Neuronal stem cell (in vitro differentiated cells): ENCODE data around the gene SLC28A3.

ENCODE experiments used
- DNase-seq: peaks from one replicate; pipeline ENCODE4 v3.0.0-alpha.2; 2013; ENCODE audit warnings: low spot score
- H2AFZ ChIP-seq: one replicate; pipeline ENCODE4 v1.6.1; 2013; ENCODE audit warnings: mild to moderate bottlenecking, low read length, inconsistent platforms
- H2AK5ac ChIP-seq: 2 replicates; pipeline ENCODE4 v1.6.1; 2013; ENCODE audit warnings: low read depth, mild to moderate bottlenecking, inconsistent platforms, low read length, moderate library complexity, mixed read lengths
- H2BK120ac ChIP-seq: 2 replicates; pipeline ENCODE4 v1.6.1; 2013; ENCODE audit warnings: low read depth, mild to moderate bottlenecking, inconsistent platforms, low read length, moderate library complexity, mixed read lengths
- H2BK12ac ChIP-seq: one replicate; pipeline ENCODE4 v1.6.1; 2013; ENCODE audit warnings: low read length, inconsistent platforms
- H2BK15ac ChIP-seq: 2 replicates; pipeline ENCODE4 v1.6.1; 2013; ENCODE audit warnings: mild to moderate bottlenecking, low read length, inconsistent platforms, mixed read lengths
- H2BK5ac ChIP-seq: one replicate; pipeline ENCODE4 v1.6.1; 2013; ENCODE audit warnings: inconsistent platforms, mild to moderate bottlenecking, low read length, moderate library complexity
- H3K14ac ChIP-seq: one replicate; pipeline ENCODE4 v1.6.1; 2013; ENCODE audit warnings: low read length, inconsistent platforms
- H3K18ac ChIP-seq: 2 replicates; pipeline ENCODE4 v1.6.1; 2013; ENCODE audit warnings: low read length, inconsistent platforms
- H3K23ac ChIP-seq: 2 replicates; pipeline ENCODE4 v1.6.1; 2013; ENCODE audit warnings: low read depth, mild to moderate bottlenecking, mixed read lengths, low read length, inconsistent platforms; ENCODE audit not compliant: poor library complexity
- H3K27ac ChIP-seq: replicated peaks from 3 replicates; pipeline ENCODE4 v1.5.1; 2013; ENCODE audit warnings: low read length, inconsistent platforms
- H3K27me3 ChIP-seq, 3 experiments: 2 replicates each; pipeline ENCODE4 v1.6.1; 2013; ENCODE audit warnings: low read length in 3 of 3, mild to moderate bottlenecking in 2 of 3, inconsistent platforms in 1 of 3, low read depth in 1 of 3, mixed read lengths in 1 of 3, moderate library complexity in 1 of 3; ENCODE audit not compliant: control insufficient read depth in 3 of 3, insufficient read depth in 3 of 3
- H3K36me3 ChIP-seq, 2 donors: replicated peaks in 1 of 2; 2 replicates each; pipeline ENCODE4 v1.6.1; 2013; ENCODE audit warnings: low read length in 2 of 2; ENCODE audit not compliant: control insufficient read depth in 2 of 2, insufficient read depth in 2 of 2
- H3K4ac ChIP-seq: 2 replicates; pipeline ENCODE4 v1.6.1; 2013; ENCODE audit warnings: inconsistent platforms, mild to moderate bottlenecking, low read length, moderate library complexity
- H3K4me1 ChIP-seq, 2 donors: 1 replicate in 1 of 2; 2 replicates in 1 of 2; pipeline ENCODE4 v1.6.1; 2013; ENCODE audit warnings: low read length in 2 of 2, low read depth in 1 of 2; ENCODE audit not compliant: control insufficient read depth in 2 of 2, insufficient read depth in 1 of 2
- H3K4me2 ChIP-seq: one replicate; pipeline ENCODE4 v1.6.1; 2013; ENCODE audit warnings: mild to moderate bottlenecking, low read length, inconsistent platforms; ENCODE audit not compliant: insufficient read depth, poor library complexity, severe bottlenecking
- H3K4me3 ChIP-seq, 2 donors: 2 replicates each; pipeline ENCODE4 v1.5.1; 2013; ENCODE audit warnings: low read length in 2 of 2, mild to moderate bottlenecking in 2 of 2, inconsistent platforms in 1 of 2, moderate library complexity in 1 of 2
- H3K79me1 ChIP-seq: one replicate; pipeline ENCODE4 v1.6.1; 2013; ENCODE audit warnings: low read depth, mild to moderate bottlenecking, inconsistent platforms, low read length, moderate library complexity
- H3K9ac ChIP-seq: one replicate; pipeline ENCODE4 v1.6.1; 2013; ENCODE audit warnings: mild to moderate bottlenecking, low read depth, low read length, inconsistent platforms; ENCODE audit not compliant: poor library complexity
- H3K9me3 ChIP-seq, 2 donors: replicated peaks in 1 of 2; 2 replicates each; pipeline versions ENCODE3 to v1.6.1; 2013; ENCODE audit warnings: low read length in 2 of 2, mild to moderate bottlenecking in 2 of 2, inconsistent platforms in 1 of 2, low read depth in 1 of 2, mixed read lengths in 1 of 2, moderate library complexity in 1 of 2; ENCODE audit not compliant: control insufficient read depth in 2 of 2, insufficient read depth in 1 of 2
- H4K8ac ChIP-seq: one replicate; pipeline ENCODE4 v1.6.1; 2013; ENCODE audit warnings: low read depth, mild to moderate bottlenecking, inconsistent platforms, low read length, moderate library complexity
- H4K91ac ChIP-seq: one replicate; pipeline ENCODE4 v1.6.1; 2013; ENCODE audit warnings: low read length, low read depth, mild to moderate bottlenecking, inconsistent platforms; ENCODE audit not compliant: poor library complexity
- WGBS, 2 donors: extraction: QIAGEN DNeasy Blood & Tissue Kit; methylation state at CpG; one replicate each; pipeline ENCODE4 v1.1.7; 2013; ENCODE audit warnings: missing lambda C conversion rate in 2 of 2, mixed read lengths in 1 of 2; ENCODE audit not compliant: insufficient read length in 2 of 2, insufficient replicate concordance in 1 of 2; ENCODE audit errors: extremely low coverage in 2 of 2; 5-methylcytosine and 5-hydroxymethylcytosine counted together

Gene SLC28A3

DNA sequence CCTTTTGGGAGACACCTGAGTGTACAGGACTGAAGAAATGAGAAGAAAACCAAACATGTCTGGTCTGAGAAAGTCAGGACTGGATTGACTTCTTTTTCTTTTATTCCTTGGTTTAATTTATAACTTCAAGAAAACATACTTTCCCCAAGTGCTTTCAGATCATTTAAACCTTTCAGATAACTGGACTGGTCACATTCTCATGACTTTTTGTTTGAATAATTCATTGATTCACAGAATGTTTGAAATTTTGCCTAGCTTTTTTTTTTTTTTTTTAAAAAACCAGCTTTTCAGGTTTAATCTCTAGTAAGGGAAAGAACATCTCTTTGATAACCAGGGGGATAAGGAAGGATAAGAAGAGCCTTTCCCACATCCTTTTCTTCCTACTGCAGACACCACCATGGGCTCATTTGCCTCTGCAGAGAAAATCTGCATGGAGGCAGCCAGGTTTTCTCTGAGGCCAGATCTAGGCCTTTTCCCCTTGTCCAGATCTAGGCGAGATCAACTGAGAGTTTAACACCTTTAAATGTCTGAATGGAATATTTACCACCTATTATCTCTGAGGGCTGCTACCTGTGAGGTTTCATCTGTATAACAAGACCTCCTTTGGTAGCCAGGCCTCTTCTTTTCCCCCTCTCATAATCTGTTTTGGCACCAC lies 45.0 kb upstream of the SLC28A3 start:
- Histone ChIP-seq H3K4me2 (no peak overlapping the region), H3K27me3 (no peaks in the 10 kb centered on the region), H3K36me3 (no peaks in the 10 kb centered on the region), H3K4me3 (no peak overlapping the region), H4K8ac (no peak overlapping the region), H2BK5ac (no peak overlapping the region), H4K91ac (no peak overlapping the region), H2BK12ac (no peak overlapping the region), H3K9me3 (no peaks in the 10 kb centered on the region), H2BK15ac (no peak overlapping the region), H3K14ac (no peak overlapping the region), H3K4me1 (no peaks in the 10 kb centered on the region), H3K79me1 (no peaks in the 10 kb centered on the region), H3K9ac (no peak overlapping the region), H3K23ac (no peak overlapping the region), H2BK120ac (no peak overlapping the region), H3K27ac (no peak overlapping the region), H2AFZ (no peak overlapping the region), H2AK5ac (no peak overlapping the region), H3K18ac (no peak overlapping the region), H3K4ac (no peak overlapping the region)
- WGBS, 2 donors: no CpG with 5 or more reads among the region's 1 CpG
- no peak for DNase-seq

GRCh38 chr9:84384617-84385016 lies 44.1 kb upstream of the SLC28A3 start:
- no CpG with 5 or more reads among the region's 1 CpG for WGBS, 2 donors

GRCh38 chr9:84383178-84383577 lies 42.6 kb upstream of the SLC28A3 start:
- no peak overlapping the region for H2BK12ac ChIP-seq
- no peak overlapping the region for H3K4ac ChIP-seq
- no peak overlapping the region for H2AK5ac ChIP-seq
- no peaks in the 10 kb centered on the region for H3K79me1 ChIP-seq
- H4K91ac ChIP-seq: no peak overlapping the region
- no peaks in the 10 kb centered on the region for H3K36me3 ChIP-seq
- no peak overlapping the region for H4K8ac ChIP-seq
- no CpG with 5 or more reads among the region's 3 CpGs for WGBS, 2 donors
- no peak overlapping the region for H3K4me3 ChIP-seq
- H2BK15ac ChIP-seq: no peak overlapping the region
- H3K14ac ChIP-seq: no peak overlapping the region
- H3K23ac ChIP-seq: no peak overlapping the region
- H3K9ac ChIP-seq: no peak overlapping the region
- H2BK5ac ChIP-seq: no peak overlapping the region
- no peak overlapping the region for H2BK120ac ChIP-seq
- H3K4me2 ChIP-seq: no peak overlapping the region
- H3K4me1 ChIP-seq: no peaks in the 10 kb centered on the region
- no peak overlapping the region for H2AFZ ChIP-seq
- no peak for DNase-seq
- no peak overlapping the region for H3K27ac ChIP-seq
- H3K9me3 ChIP-seq: no peaks in the 10 kb centered on the region
- H3K18ac ChIP-seq: no peak overlapping the region
- no peaks in the 10 kb centered on the region for H3K27me3 ChIP-seq

More at GRCh38 chr9:84384617-84385016, 44.1 kb upstream of the SLC28A3 start:
- H3K4ac ChIP-seq: no peak overlapping the region
- H3K14ac ChIP-seq: no peak overlapping the region
- no peak overlapping the region for H4K8ac ChIP-seq
- no peak overlapping the region for H3K4me2 ChIP-seq
- no peak overlapping the region for H2AK5ac ChIP-seq
- no peak overlapping the region for H2BK15ac ChIP-seq
- no peak overlapping the region for H3K23ac ChIP-seq
- no peaks in the 10 kb centered on the region for H3K27me3 ChIP-seq
- no peak overlapping the region for H2BK120ac ChIP-seq
- H3K36me3 ChIP-seq: no peaks in the 10 kb centered on the region
- H3K18ac ChIP-seq: no peak overlapping the region
- no peak overlapping the region for H2BK12ac ChIP-seq
- H3K9ac ChIP-seq: no peak overlapping the region
- H4K91ac ChIP-seq: no peak overlapping the region
- H3K4me1 ChIP-seq: no peaks in the 10 kb centered on the region
- no peak for DNase-seq
- H2BK5ac ChIP-seq: no peak overlapping the region
- no peak overlapping the region for H2AFZ ChIP-seq
- no peak overlapping the region for H3K4me3 ChIP-seq
- no peak overlapping the region for H3K27ac ChIP-seq
- no peaks in the 10 kb centered on the region for H3K79me1 ChIP-seq
- no peaks in the 10 kb centered on the region for H3K9me3 ChIP-seq

GRCh38 chr9:84382720-84383119 lies 42.2 kb upstream of the SLC28A3 start:
- H3K9me3 ChIP-seq: no peaks in the 10 kb centered on the region
- H2BK5ac ChIP-seq: no peak overlapping the region
- H2BK120ac ChIP-seq: no peak overlapping the region
- H3K36me3 ChIP-seq: no peaks in the 10 kb centered on the region
- H4K91ac ChIP-seq: no peak overlapping the region
- H2BK15ac ChIP-seq: no peak overlapping the region
- no peak overlapping the region for H3K27ac ChIP-seq
- H3K14ac ChIP-seq: no peak overlapping the region
- no peak overlapping the region for H3K23ac ChIP-seq
- no peaks in the 10 kb centered on the region for H3K4me1 ChIP-seq
- H2AFZ ChIP-seq: no peak overlapping the region
- WGBS, 2 donors: no CpG with 5 or more reads among the region's 6 CpGs
- no peak overlapping the region for H3K4ac ChIP-seq
- no peak overlapping the region for H3K4me2 ChIP-seq
- no peak overlapping the region for H3K18ac ChIP-seq
- H3K79me1 ChIP-seq: no peaks in the 10 kb centered on the region
- H3K4me3 ChIP-seq: no peak overlapping the region
- H4K8ac ChIP-seq: no peak overlapping the region
- H2AK5ac ChIP-seq: no peak overlapping the region
- H3K27me3 ChIP-seq: no peaks in the 10 kb centered on the region
- H3K9ac ChIP-seq: no peak overlapping the region
- DNase-seq: no peak
- H2BK12ac ChIP-seq: no peak overlapping the region
